Neural crest cell (in vitro differentiated cells): ENCODE results near the gene ZGPAT. TPM values are rescaled to one million over a fixed set of nuclear protein-coding genes. Genes with fewer than 3 reads are reported as not detected.

Source experiments
- DNase-seq: peaks from one replicate; pipeline ENCODE4 v3.0.0; 2021; ENCODE audit warnings: low read depth, mixed read lengths, low spot score
- H3K27ac Mint-ChIP-seq: one replicate; pipeline ENCODE4 v1.8.0; 2021; ENCODE audit warnings: mild to moderate bottlenecking, mixed read lengths; ENCODE audit not compliant: unreplicated experiment
- H3K27me3 Mint-ChIP-seq: 2 replicates; pipeline ENCODE4 v1.8.0; 2021; ENCODE audit warnings: low read depth, mild to moderate bottlenecking, mixed read lengths
- H3K36me3 Mint-ChIP-seq: 2 replicates; pipeline ENCODE4 v1.8.0; 2021; ENCODE audit warnings: low read depth, mild to moderate bottlenecking, mixed read lengths
- H3K4me1 Mint-ChIP-seq: 2 replicates; pipeline ENCODE4 v1.8.0; 2021; ENCODE audit warnings: mixed read lengths
- H3K4me3 Mint-ChIP-seq: one replicate; pipeline ENCODE4 v1.8.0; 2021; ENCODE audit warnings: mild to moderate bottlenecking, mixed read lengths
- H3K9me3 Mint-ChIP-seq: 2 replicates; pipeline ENCODE4 v1.8.0; 2021; ENCODE audit warnings: mixed read lengths
- total RNA-seq: library from RNA; stranded (reverse); gene quantifications from 2 replicates; pipeline ENCODE4 v1.2.1, GENCODE V29; 2021
- TF ChIP-seq, protein P1 (sequence below): fragments of 200-600 bp; sonication (generic); conservative IDR thresholded peaks from 2 replicates; pipeline ENCODE4 v1.5.0; 2021; ENCODE audit warnings: antibody characterized with exemption, mild to moderate bottlenecking

Gene ZGPAT
- total RNA-seq, 1 donor from 2014 or later, result 31.3 TPM

DNA sequence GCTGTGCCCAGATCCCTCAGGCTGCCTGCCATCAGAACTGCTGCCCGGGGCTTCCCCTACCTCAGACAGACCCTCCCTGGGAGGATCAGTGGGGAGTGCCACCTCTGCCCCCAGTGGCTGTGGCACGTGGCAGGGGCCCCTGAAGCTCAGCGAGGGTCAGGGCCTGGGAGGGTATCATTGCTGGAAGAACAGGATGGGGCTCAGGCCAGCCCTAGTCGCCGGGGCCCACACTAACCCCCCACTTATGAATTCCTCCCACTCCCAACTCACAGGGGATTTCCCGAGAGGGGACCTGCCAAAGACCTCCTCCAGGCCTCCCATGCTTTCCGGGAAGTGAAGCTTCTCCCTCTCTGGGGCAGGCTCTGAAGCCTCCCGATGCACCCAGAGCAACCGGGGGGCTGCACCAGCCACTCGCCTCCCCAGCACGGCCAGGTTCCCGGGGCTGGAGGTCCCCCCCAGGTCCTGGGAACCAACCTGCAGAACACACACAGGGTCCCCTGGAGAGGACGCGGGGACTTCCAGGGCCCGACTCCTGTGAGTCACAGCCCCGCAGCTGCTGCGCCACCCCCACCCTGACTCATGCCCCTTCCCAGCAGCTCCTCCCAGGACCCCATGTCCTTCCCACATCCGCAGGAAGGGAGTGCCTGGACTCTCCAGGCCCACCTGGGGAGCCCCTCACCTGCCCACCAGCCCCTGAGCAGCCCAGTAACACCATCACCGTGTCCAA, 8.9 kb upstream of the ZGPAT start:
- TF ChIP-seq, protein P1, sequence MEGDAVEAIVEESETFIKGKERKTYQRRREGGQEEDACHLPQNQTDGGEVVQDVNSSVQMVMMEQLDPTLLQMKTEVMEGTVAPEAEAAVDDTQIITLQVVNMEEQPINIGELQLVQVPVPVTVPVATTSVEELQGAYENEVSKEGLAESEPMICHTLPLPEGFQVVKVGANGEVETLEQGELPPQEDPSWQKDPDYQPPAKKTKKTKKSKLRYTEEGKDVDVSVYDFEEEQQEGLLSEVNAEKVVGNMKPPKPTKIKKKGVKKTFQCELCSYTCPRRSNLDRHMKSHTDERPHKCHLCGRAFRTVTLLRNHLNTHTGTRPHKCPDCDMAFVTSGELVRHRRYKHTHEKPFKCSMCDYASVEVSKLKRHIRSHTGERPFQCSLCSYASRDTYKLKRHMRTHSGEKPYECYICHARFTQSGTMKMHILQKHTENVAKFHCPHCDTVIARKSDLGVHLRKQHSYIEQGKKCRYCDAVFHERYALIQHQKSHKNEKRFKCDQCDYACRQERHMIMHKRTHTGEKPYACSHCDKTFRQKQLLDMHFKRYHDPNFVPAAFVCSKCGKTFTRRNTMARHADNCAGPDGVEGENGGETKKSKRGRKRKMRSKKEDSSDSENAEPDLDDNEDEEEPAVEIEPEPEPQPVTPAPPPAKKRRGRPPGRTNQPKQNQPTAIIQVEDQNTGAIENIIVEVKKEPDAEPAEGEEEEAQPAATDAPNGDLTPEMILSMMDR, result no peak
- H3K27ac Mint-ChIP-seq, result no peak overlapping the region

GRCh38 chr20:63699466-63700198, 8.2 kb upstream of the ZGPAT start:
- TF ChIP-seq, protein P1, result no peak
- Mint-ChIP-seq H3K27ac (no peak overlapping the region), H3K9me3 (no peaks in the 10 kb centered on the region), H3K4me3 (peak overlapping the region; percentile 70), H3K27me3 (peaks cover 7% of the 10 kb centered on the region), H3K4me1 (no peaks in the 10 kb centered on the region), H3K36me3 (no peaks in the 10 kb centered on the region)
- DNase-seq, result no peak

More for the DNA sequence above, 8.9 kb upstream of the ZGPAT start:
- Mint-ChIP-seq H3K4me3 (no peak overlapping the region), H3K9me3 (no peaks in the 10 kb centered on the region), H3K27me3 (peaks cover 7% of the 10 kb centered on the region), H3K36me3 (peaks cover under 1% of the 10 kb centered on the region), H3K4me1 (no peaks in the 10 kb centered on the region)
- DNase-seq, result no peak

DNA sequence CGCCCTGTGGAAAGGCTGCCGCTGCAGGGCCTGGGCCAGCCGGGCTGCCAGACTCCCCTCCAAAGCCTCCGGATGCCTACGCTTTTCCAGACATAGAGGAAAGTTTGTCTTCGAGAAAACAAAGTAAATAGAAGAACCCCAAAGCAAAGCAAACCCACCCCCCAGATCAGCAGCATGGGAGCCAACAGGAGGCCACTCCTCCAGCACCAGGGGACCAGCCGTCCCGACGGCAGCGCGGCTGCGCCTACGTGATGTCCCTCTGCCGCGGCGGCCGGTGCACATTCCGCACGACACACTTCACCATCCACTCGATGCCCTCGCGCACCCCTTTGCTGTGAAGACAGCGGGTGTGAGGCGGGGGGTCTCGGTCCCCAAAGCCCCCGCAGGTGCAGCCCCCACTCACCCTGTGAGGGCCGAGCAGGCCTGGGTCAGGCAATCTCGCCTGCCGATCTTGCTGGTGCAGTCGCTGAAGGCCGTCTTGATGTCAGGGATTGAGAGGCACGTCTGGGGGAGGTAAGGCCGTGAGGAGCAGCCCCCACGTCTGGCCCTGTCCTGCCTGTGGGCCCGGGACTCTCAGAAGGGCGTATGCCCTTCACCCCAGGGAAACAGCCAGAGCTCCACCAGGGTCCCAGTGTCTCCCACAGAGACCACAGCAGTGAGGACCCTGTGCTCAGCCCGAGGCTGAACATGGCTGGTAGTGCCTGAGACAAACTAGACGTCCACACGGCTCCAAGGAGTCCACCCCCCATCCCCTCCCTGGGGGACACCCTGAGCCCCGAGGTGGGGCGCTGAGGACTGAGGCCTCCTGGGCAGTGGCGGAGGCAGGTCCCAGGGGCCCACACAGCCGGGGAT, 7.4 kb upstream of the ZGPAT start:
- Mint-ChIP-seq H3K4me3 (peak overlapping the region; percentile 70), H3K36me3 (no peaks in the 10 kb centered on the region), H3K27ac (no peak overlapping the region), H3K27me3 (peaks cover 7% of the 10 kb centered on the region), H3K9me3 (no peaks in the 10 kb centered on the region), H3K4me1 (no peaks in the 10 kb centered on the region)
- TF ChIP-seq, protein P1, result no peak
- no peak for DNase-seq

DNA sequence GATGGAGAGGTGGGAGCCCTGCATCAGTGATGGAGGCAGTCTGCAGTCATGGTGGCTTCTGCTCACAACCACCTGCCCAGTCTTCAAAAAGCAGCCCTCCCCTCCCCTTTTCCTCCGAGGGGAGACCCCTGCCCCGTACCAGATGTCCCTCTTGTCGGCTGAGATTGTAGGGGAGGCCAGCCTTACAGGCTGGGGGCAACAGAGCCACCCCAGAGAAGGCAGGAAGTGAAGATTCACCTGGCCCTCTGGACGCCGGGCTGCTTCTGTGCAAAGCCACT, 6.8 kb upstream of the ZGPAT start:
- H3K36me3 Mint-ChIP-seq, result no peaks in the 10 kb centered on the region
- no peaks in the 10 kb centered on the region for H3K4me1 Mint-ChIP-seq
- H3K4me3 Mint-ChIP-seq, result peak overlapping the region; percentile 67
- H3K27me3 Mint-ChIP-seq, result peaks cover 7% of the 10 kb centered on the region
- no peak overlapping the region for H3K27ac Mint-ChIP-seq
- no peak for DNase-seq
- TF ChIP-seq, protein P1, result no peak
- no peaks in the 10 kb centered on the region for H3K9me3 Mint-ChIP-seq

DNA sequence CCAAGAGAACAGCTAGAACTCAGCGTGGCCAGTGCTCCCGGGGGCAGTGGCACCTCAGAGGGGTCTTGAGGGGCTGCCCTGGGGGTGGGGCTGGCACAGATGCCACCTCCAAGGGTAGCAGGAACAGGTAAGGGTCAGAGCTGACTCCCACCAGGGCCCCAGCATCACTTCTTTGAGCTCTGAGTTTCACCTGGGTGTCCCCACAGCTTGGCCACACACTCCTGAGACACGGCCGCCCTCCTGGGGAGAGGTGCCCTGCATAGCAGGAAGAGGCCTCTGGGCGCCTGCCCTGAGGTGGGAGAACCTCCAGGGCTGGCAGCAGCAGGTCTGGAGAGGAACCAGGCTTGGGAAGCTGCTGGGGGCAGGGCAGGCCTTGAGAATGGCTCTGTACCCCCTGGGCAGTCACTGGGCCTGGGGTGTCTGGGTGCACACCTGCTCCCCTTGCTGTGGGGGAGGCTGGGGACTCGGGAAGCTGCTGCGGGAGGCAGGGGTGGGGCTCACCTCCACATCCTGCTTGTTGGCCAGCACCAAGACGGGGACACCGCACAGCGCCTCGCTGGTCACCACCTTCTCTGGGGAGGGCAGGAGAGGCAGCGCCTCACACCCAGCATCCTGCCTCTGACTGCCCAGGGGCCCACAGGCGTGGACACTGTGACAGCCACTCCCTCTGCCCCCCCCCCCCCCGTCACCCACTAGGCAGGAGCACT, 6.4 kb upstream of the ZGPAT start:
- Mint-ChIP-seq H3K36me3 (no peaks in the 10 kb centered on the region), H3K27me3 (peaks cover 7% of the 10 kb centered on the region), H3K4me1 (peaks cover 2% of the 10 kb centered on the region), H3K27ac (no peak overlapping the region), H3K4me3 (peak overlapping the region; percentile 67), H3K9me3 (no peaks in the 10 kb centered on the region)
- TF ChIP-seq, protein P1, result no peak
- no peak for DNase-seq
